GM12878 (cell line): Measurements from ENCODE around the gene GBP2. TPM values are rescaled to one million over a fixed set of nuclear protein-coding genes. Genes with fewer than 3 reads are reported as not detected.

Experiments
- ATAC-seq: fragments of 200-7000 bp; cut with Tn5 transposase; 3 replicates; pipeline ENCODE4 v1.9.1; 2020; ENCODE audit warnings: mild to moderate bottlenecking, moderate library complexity
- BruUV-seq: library from RNA; stranded (reverse); fragments of 400-500 nt; replicated peaks from 2 replicates; lab custom pipeline; 2021; lab: Mats Ljungman, UMichigan
- CTCF ChIA-PET: fragments of 300-600 bp; sonication (Branson Sonifier 250); formaldehyde crosslinking; extraction: SDS; loops from one replicate; lab custom pipeline; 2021; ENCODE audit warnings: inconsistent platforms; lab: Yijun Ruan, JAX
- POLR2A ChIA-PET: fragments of 350-600 bp; formaldehyde crosslinking; extraction: SDS; loops from one replicate; lab custom pipeline; 2021; ENCODE audit warnings: inconsistent platforms; lab: Charles Lee
- RAD21 ChIA-PET: fragments of 300-600 bp; sonication (Branson Sonifier 250); formaldehyde crosslinking; loops from one replicate; lab custom pipeline; 2023; ENCODE audit warnings: antibody characterized with exemption; ENCODE audit not compliant: unreplicated experiment; lab: Charles Lee
- SMC1A ChIA-PET: fragments of 300-600 bp; sonication (Branson Sonifier 250); formaldehyde crosslinking; loops from one replicate; lab custom pipeline; 2023; ENCODE audit not compliant: unreplicated experiment, uncharacterized antibody; lab: Charles Lee
- DNase-seq: peaks from one replicate; pipeline ENCODE4 v3.0.0-alpha.2; 2011; ENCODE audit warnings: low read depth, low spot score
- FAIRE-seq: peaks from 3 replicates; lab custom pipeline; 2011; peaks lifted over from hg19 to GRCh38; lab: Jason Lieb, UNC
- H2AFZ ChIP-seq: 2 replicates; pipeline ENCODE4 v1.6.0; 2011; ENCODE audit warnings: low read depth, low read length, control low read depth; ENCODE audit not compliant: control insufficient read depth
- H3K27ac ChIP-seq: 2 replicates; pipeline ENCODE4 v1.5.1; 2011; ENCODE audit warnings: control low read depth; ENCODE audit not compliant: control insufficient read depth, insufficient read depth
- H3K27me3 ChIP-seq, 2 experiments: replicated peaks in 1 of 2; 2 replicates each; pipeline versions ENCODE4 v1.6.0 to v1.6.1; 2011; ENCODE audit warnings: low read length in 1 of 2; ENCODE audit not compliant: control insufficient read depth in 2 of 2, insufficient read depth in 2 of 2
- H3K36me3 ChIP-seq, 2 experiments: 2 replicates each; pipeline ENCODE4 v1.5.1; 2011; ENCODE audit warnings: low read length in 1 of 2; ENCODE audit not compliant: control insufficient read depth in 2 of 2, insufficient read depth in 2 of 2
- H3K4me1 ChIP-seq: 2 replicates; pipeline ENCODE4 v1.6.1; 2011; ENCODE audit warnings: mild to moderate bottlenecking, low read length, moderate library complexity, mixed read lengths; ENCODE audit not compliant: control insufficient read depth, insufficient read depth
- H3K4me2 ChIP-seq: 2 replicates; pipeline ENCODE4 v1.6.0; 2011; ENCODE audit warnings: control low read depth; ENCODE audit not compliant: control insufficient read depth, insufficient read depth
- H3K4me3 ChIP-seq: fragments of 200-600 bp; sonication (generic); 2 replicates; pipeline ENCODE4 v1.5.1; 2016
- H3K79me2 ChIP-seq: 2 replicates; pipeline ENCODE4 v1.6.0; 2011; ENCODE audit warnings: low read length; ENCODE audit not compliant: control insufficient read depth, insufficient read depth
- H3K9ac ChIP-seq: 2 replicates; pipeline ENCODE4 v1.8.0; 2011; ENCODE audit warnings: low read length, control low read depth, mixed read lengths; ENCODE audit not compliant: control insufficient read depth, insufficient read depth
- H3K9me3 ChIP-seq: replicated peaks from 3 replicates; pipeline ENCODE4 v1.5.1; 2011; ENCODE audit warnings: mild to moderate bottlenecking, low read length; ENCODE audit not compliant: control insufficient read depth, insufficient read depth
- H4K20me1 ChIP-seq: 2 replicates; pipeline ENCODE4 v1.6.0; 2011; ENCODE audit not compliant: control insufficient read depth, insufficient read depth
- BCL11A ChIP-seq: IDR thresholded peaks from 2 replicates; pipeline ENCODE4 v1.6.1; 2011; ENCODE audit warnings: low read depth, low read length
- CHD4 ChIP-seq: fragments of 200-600 bp; sonication (generic); IDR thresholded peaks from 2 replicates; pipeline ENCODE4 v1.6.1; 2016; ENCODE audit warnings: mild to moderate bottlenecking
- EP300 ChIP-seq, 2 experiments: fragments of 150-350 bp in 1 of 2; IDR thresholded peaks; 2 replicates each; pipeline ENCODE4 v1.6.1; 2011 to 2012; ENCODE audit warnings: low read depth in 2 of 2, low read length in 2 of 2, borderline replicate concordance in 1 of 2, improper control_type of control experiment in 1 of 2, inconsistent platforms in 1 of 2; ENCODE audit not compliant: control insufficient read depth in 1 of 2
- EZH2 ChIP-seq: IDR thresholded peaks from 2 replicates; pipeline ENCODE4 v1.6.1; 2012; ENCODE audit warnings: low read depth, mild to moderate bottlenecking, control low read depth, inconsistent platforms, low read length, borderline replicate concordance; ENCODE audit not compliant: control insufficient read depth
- FOS ChIP-seq: IDR thresholded peaks from 3 replicates; pipeline ENCODE4 v1.6.1; 2011; ENCODE audit warnings: borderline replicate concordance; ENCODE audit not compliant: insufficient read length; ENCODE audit errors: extremely low read depth
- GATAD2B ChIP-seq: fragments of 450-650 bp; conservative IDR thresholded peaks from 2 replicates; pipeline ENCODE4 v1.6.1; 2017; ENCODE audit warnings: low read depth, mild to moderate bottlenecking, moderate library complexity
- MXI1 ChIP-seq: fragments of 150-350 bp; IDR thresholded peaks from 2 replicates; pipeline ENCODE4 v1.6.1; 2011; ENCODE audit warnings: low read depth, mild to moderate bottlenecking, inconsistent platforms, low read length, improper control_type of control experiment
- NFYB ChIP-seq: IDR thresholded peaks from 2 replicates; pipeline ENCODE4 v1.6.1; 2011; ENCODE audit warnings: low read depth, mild to moderate bottlenecking, low read length, improper control_type of control experiment, moderate library complexity; ENCODE audit not compliant: insufficient read depth
- PML ChIP-seq: IDR thresholded peaks from 2 replicates; pipeline ENCODE4 v1.6.1; 2012; ENCODE audit warnings: low read length, inconsistent platforms
- SUPT20H ChIP-seq: IDR thresholded peaks from 2 replicates; pipeline ENCODE4 v1.6.1; 2011; ENCODE audit warnings: low read depth, mild to moderate bottlenecking, low read length, moderate library complexity, borderline replicate concordance; ENCODE audit not compliant: control insufficient read depth
- USF2 ChIP-seq: IDR thresholded peaks from 2 replicates; pipeline ENCODE4 v1.6.1; 2011; ENCODE audit warnings: low read depth, low read length, improper control_type of control experiment, borderline replicate concordance
- WGBS: methylation state at CpG from one replicate; pipeline ENCODE4 v1.1.6; 2016; ENCODE audit warnings: low lambda C conversion rate; ENCODE audit not compliant: insufficient replicate concordance, insufficient coverage; ENCODE audit errors: missing lambda C conversion rate; 5-methylcytosine and 5-hydroxymethylcytosine counted together
- in situ Hi-C: fragments of 300-500 bp; cut with MboI; formaldehyde crosslinking; loops from 9 replicates; pipeline ENCODE4 v1.14.3; 2018; ENCODE audit warnings: mixed read lengths
- intact Hi-C: fragments of 100-400 bp; cut with micrococcal nuclease; formaldehyde crosslinking; loops from one replicate; pipeline ENCODE4 v1.14.2; 2022; ENCODE audit not compliant: unreplicated experiment
- polyA plus RNA-seq, 11 experiments: library from polyadenylated mRNA; depleted of rRNA in 4 of 11; unstranded in 6 of 11; stranded (reverse) in 5 of 11; fragments of >200 nt; fragmentation: Nextera tagmentation in 4 of 11; fragmentation: Illumina TruSeq in 1 of 11; extraction: Ambion mirVana in 4 of 11; extraction: Trizol in 1 of 11; gene quantifications; 1 replicate in 1 of 11; 2 replicates in 10 of 11; pipeline versions ENCODE4 v1.2.1 to v1.2.3, GENCODE V29; 2011 to 2016; ENCODE audit warnings: inconsistent platforms in 2 of 11, missing spikeins in 2 of 11, low read depth in 1 of 11
- total RNA-seq, 4 experiments: library from RNA; depleted of rRNA in 3 of 4; stranded (reverse); fragments of >200 nt in 3 of 4; fragmentation: Illumina TruSeq in 1 of 4; extraction: Trizol in 1 of 4; gene quantifications; 2 replicates each; pipeline versions ENCODE4 v1.2.1 to v1.2.3, GENCODE V29; 2013 to 2021

GBP2 gene
- total and polyA plus RNA-seq, 10 of the 15 experiments (the other 5 are each of a cell fraction or from before 2014, with no cell fraction given): 1.6 to 5.9 (median 3.2) TPM

DNA sequence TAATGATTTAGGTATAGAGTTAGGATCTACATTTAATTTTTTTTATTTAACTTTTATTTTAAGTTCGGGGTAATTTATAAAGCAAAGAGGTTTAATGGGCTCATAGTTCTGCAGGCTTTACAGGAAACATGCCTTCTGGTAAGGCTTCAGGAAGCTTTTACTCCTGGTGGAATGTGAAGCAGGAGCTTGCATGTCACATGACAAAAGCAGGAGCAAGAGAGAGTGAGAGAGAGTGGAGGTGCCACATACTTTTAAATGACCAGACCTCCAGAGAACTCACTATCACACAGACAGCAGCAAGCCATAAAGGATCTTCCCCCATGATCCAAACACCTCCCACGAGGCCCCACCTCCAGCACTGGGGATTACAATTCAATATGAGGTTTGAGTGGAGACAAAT, 17.6 kb upstream of the GBP2 start:
- Histone ChIP-seq H3K27me3 (no peaks in the 10 kb centered on the region), H3K36me3 (no peaks in the 10 kb centered on the region), H3K4me3 (no peak overlapping the region), H3K9ac (no peak overlapping the region), H3K9me3 (no peaks in the 10 kb centered on the region), H3K4me1 (no peaks in the 10 kb centered on the region), H3K79me2 (no peaks in the 10 kb centered on the region), H3K27ac (no peak overlapping the region), H3K4me2 (no peak overlapping the region), H4K20me1 (no peaks in the 10 kb centered on the region), H2AFZ (no peak overlapping the region)
- intact Hi-C loops: no loop called here
- DNase-seq (no peak), ATAC-seq (no peak), FAIRE-seq (no peak)
- in situ Hi-C loops: no loop called here
- RAD21 ChIA-PET: no interaction called here
- CTCF ChIA-PET: no interaction called here
- TF ChIP-seq CHD4 (no peak), MXI1 (no peak)
- SMC1A ChIA-PET: no interaction called here
- POLR2A ChIA-PET: no interaction called here
- no TSS peak for BruUV-seq
- 20% methylated on average over 2 of the region's 2 CpGs for WGBS

- ChIA-PET POLR2A (no interaction called here), RAD21 (no interaction called here), SMC1A (no interaction called here), CTCF (no interaction called here)
- no peak for FAIRE-seq
- no peaks in the 10 kb centered on the region for H4K20me1 ChIP-seq
- H3K79me2 ChIP-seq: no peaks in the 10 kb centered on the region
- no peak for DNase-seq
- no peaks in the 10 kb centered on the region for H3K36me3 ChIP-seq
- H3K4me2 ChIP-seq: no peak overlapping the region
- intact Hi-C loops: no loop called here
- no TSS peak for BruUV-seq
- H3K4me3 ChIP-seq: no peak overlapping the region
- H3K9me3 ChIP-seq: no peaks in the 10 kb centered on the region
- no peaks in the 10 kb centered on the region for H3K4me1 ChIP-seq
- no peak overlapping the region for H3K9ac ChIP-seq
- H2AFZ ChIP-seq: no peak overlapping the region
- WGBS: 41% methylated on average over 4 of the region's 4 CpGs
- ATAC-seq: no peak
- TF ChIP-seq NFYB (no peak), SUPT20H (no peak), GATAD2B (no peak), EZH2 (no peak), PML (no peak), FOS (no peak), USF2 (no peak), EP300 (IDR thresholded peaks at IDR 0.05; ENCODE audit: borderline replicate concordance in 1 of 2, control insufficient read depth in 1 of 2, low read depth in 2 of 2, low read length in 2 of 2) (no peak), BCL11A (no peak)
- TF ChIP-seq, all 136 proteins: peak for 0
- Histone ChIP-seq H3K27me3 (no peaks in the 10 kb centered on the region), H3K27ac (no peak overlapping the region)
- in situ Hi-C loops: no loop called here
Measured at GRCh38 chr1:89142160-89142559, 16.2 kb upstream of the GBP2 start.
